Measurements from ENCODE around the gene OPHN1. TPM values are rescaled to one million over a fixed set of nuclear protein-coding genes. Genes with fewer than 3 reads are reported as not detected.

The OPHN1 gene
- total and polyA plus RNA-seq, 10 of the 15 experiments (the other 5 are each of a cell fraction or from before 2014, with no cell fraction given): under 0.01 to 0.03 (median 0.03) TPM; not detected in 6

GRCh38 chrX:68249903-68250302 is 183.4 kb downstream of the OPHN1 start (continued):
- TF ChIP-seq ZBTB11 (CRISPR knock-in tag; IDR thresholded peaks at IDR 0.05) (no peak), HCFC1 (IDR thresholded peaks at IDR 0.05; ENCODE audit: low read length) (no peak), DPF2 (IDR thresholded peaks at IDR 0.05) (no peak), RB1 (IDR thresholded peaks at IDR 0.05; ENCODE audit: borderline replicate concordance) (no peak), HDAC2 (IDR thresholded peaks at IDR 0.05) (no peak), ZNF207 (IDR thresholded peaks at IDR 0.05; ENCODE audit: borderline replicate concordance) (no peak), SIX5 (IDR thresholded peaks at IDR 0.05; ENCODE audit: low read depth, low read length, severe bottlenecking) (no peak), SMARCA5 (IDR thresholded peaks at IDR 0.05) (no peak), BCL11A (IDR thresholded peaks at IDR 0.05; ENCODE audit: low read depth, low read length) (no peak), MTA2 (IDR thresholded peaks at IDR 0.05; ENCODE audit: low read depth) (no peak), GATAD2B (conservative IDR thresholded peaks at IDR 0.05; ENCODE audit: low read depth) (no peak), SPI1 (IDR thresholded peaks at IDR 0.05; ENCODE audit: borderline replicate concordance, insufficient read depth, low read depth, low read length) (no peak), FOXM1 (IDR thresholded peaks at IDR 0.05; ENCODE audit: low read depth, low read length) (no peak)
